GM18519 (cell line): ENCODE data around the gene TXNL4B.

ENCODE experiments used
- ATAC-seq: cut with Tn5 transposase; IDR thresholded peaks from one replicate; pipeline ENCODE4 v1.9.1; 2021; ENCODE audit warnings: mild to moderate bottlenecking, moderate library complexity; ENCODE audit not compliant: unreplicated experiment, low FRiP score

The TXNL4B gene

GRCh38 chr16:72112906-72113615, 19.6 kb upstream of the TXNL4B start:
- ATAC-seq: no peak

- ATAC-seq: no peak
Measured at GRCh38 chr16:72112452-72112792, 19.0 kb upstream of the TXNL4B start.

GRCh38 chr16:72111657-72112451, 18.4 kb upstream of the TXNL4B start:
- ATAC-seq: no peak

- no peak for ATAC-seq
Measured at GRCh38 chr16:72110662-72111615, 17.5 kb upstream of the TXNL4B start.

GRCh38 chr16:72109966-72110530, 16.6 kb upstream of the TXNL4B start:
- ATAC-seq: no peak

- no peak for ATAC-seq
Measured at GRCh38 chr16:72109300-72109699, 15.9 kb upstream of the TXNL4B start.

GRCh38 chr16:72108353-72109102, 15.1 kb upstream of the TXNL4B start:
- ATAC-seq: no peak

- ATAC-seq: no peak
Measured at GRCh38 chr16:72107371-72107770, 14.0 kb upstream of the TXNL4B start.

- no peak for ATAC-seq
Measured at GRCh38 chr16:72105978-72106377, 12.6 kb upstream of the TXNL4B start.

- no peak for ATAC-seq
Measured at GRCh38 chr16:72104905-72105304, 11.5 kb upstream of the TXNL4B start.

- ATAC-seq: no peak
Measured at GRCh38 chr16:72101195-72101594, 7.8 kb upstream of the TXNL4B start.

- ATAC-seq: no peak
Measured at GRCh38 chr16:72099377-72099818, 6.0 kb upstream of the TXNL4B start.

GRCh38 chr16:72098936-72099335, 5.5 kb upstream of the TXNL4B start:
- no peak for ATAC-seq

- ATAC-seq: no peak
Measured at GRCh38 chr16:72094266-72094610, 818 bp upstream of the TXNL4B start.

- no peak for ATAC-seq
Measured at GRCh38 chr16:72092832-72093447, 480 bp downstream of the TXNL4B start.

- no peak for ATAC-seq
Measured at GRCh38 chr16:72091217-72091616, 2.2 kb downstream of the TXNL4B start.

- no peak for ATAC-seq
Measured at GRCh38 chr16:72085002-72085401, 8.4 kb downstream of the TXNL4B start.

- ATAC-seq: no peak
Measured at GRCh38 chr16:72084445-72084844, 9.0 kb downstream of the TXNL4B start.

GRCh38 chr16:72083778-72084404, 9.5 kb downstream of the TXNL4B start:
- no peak for ATAC-seq
